Omental fat pad (tissue), 4 donors: ENCODE results near the gene EXOC6B. TPM values are rescaled to one million over a fixed set of nuclear protein-coding genes. Genes with fewer than 3 reads are reported as not detected.

ENCODE experiments used
- ATAC-seq: fragments of 150-250 bp; one replicate; pipeline ENCODE4 v1.9.1; 2016; ENCODE audit warnings: mild to moderate bottlenecking, moderate library complexity; ENCODE audit not compliant: low FRiP score
- DNase-seq: peaks from one replicate; pipeline ENCODE4 v3.0.0-alpha.2; 2019; ENCODE audit warnings: low spot score
- CTCF ChIP-seq, 3 donors: fragments of 450-650 bp; IDR thresholded peaks; one replicate each; pipeline ENCODE4 v1.5.1; 2016 to 2017; ENCODE audit warnings: antibody characterized with exemption in 3 of 3, mild to moderate bottlenecking in 3 of 3, moderate library complexity in 2 of 3
- total RNA-seq, 4 donors: library from RNA; depleted of rRNA; stranded (reverse); fragments of >200 nt; gene quantifications; one replicate each; pipeline ENCODE4 v1.1.0, GENCODE V29; 2016

EXOC6B gene
- total RNA-seq, 4 donors from 2014 or later: 25.6 to 38.3 (median 30.1) TPM

GRCh38 chr2:72454189-72454588 is 371.6 kb downstream of the EXOC6B start:
- no peak for TF ChIP-seq CTCF (IDR thresholded peaks at IDR 0.05)
- ATAC-seq: no peak
- DNase-seq: no peak

- no peak for ATAC-seq
- no peak for TF ChIP-seq CTCF (IDR thresholded peaks at IDR 0.05)
- DNase-seq: no peak
These were observed 383.6 kb downstream of the EXOC6B start for GRCh38 chr2:72442270-72442669.

GRCh38 chr2:72439892-72440291 is 385.9 kb downstream of the EXOC6B start:
- no peak for DNase-seq
- ATAC-seq: no peak
- no peak for TF ChIP-seq CTCF (IDR thresholded peaks at IDR 0.05)

GRCh38 chr2:72438364-72438763 is 387.5 kb downstream of the EXOC6B start:
- ATAC-seq: no peak
- TF ChIP-seq CTCF (IDR thresholded peaks at IDR 0.05): no peak
- no peak for DNase-seq

GRCh38 chr2:72431737-72432136 is 394.1 kb downstream of the EXOC6B start:
- ATAC-seq (no peak), DNase-seq (no peak)
- TF ChIP-seq CTCF (IDR thresholded peaks at IDR 0.05): no peak

DNA sequence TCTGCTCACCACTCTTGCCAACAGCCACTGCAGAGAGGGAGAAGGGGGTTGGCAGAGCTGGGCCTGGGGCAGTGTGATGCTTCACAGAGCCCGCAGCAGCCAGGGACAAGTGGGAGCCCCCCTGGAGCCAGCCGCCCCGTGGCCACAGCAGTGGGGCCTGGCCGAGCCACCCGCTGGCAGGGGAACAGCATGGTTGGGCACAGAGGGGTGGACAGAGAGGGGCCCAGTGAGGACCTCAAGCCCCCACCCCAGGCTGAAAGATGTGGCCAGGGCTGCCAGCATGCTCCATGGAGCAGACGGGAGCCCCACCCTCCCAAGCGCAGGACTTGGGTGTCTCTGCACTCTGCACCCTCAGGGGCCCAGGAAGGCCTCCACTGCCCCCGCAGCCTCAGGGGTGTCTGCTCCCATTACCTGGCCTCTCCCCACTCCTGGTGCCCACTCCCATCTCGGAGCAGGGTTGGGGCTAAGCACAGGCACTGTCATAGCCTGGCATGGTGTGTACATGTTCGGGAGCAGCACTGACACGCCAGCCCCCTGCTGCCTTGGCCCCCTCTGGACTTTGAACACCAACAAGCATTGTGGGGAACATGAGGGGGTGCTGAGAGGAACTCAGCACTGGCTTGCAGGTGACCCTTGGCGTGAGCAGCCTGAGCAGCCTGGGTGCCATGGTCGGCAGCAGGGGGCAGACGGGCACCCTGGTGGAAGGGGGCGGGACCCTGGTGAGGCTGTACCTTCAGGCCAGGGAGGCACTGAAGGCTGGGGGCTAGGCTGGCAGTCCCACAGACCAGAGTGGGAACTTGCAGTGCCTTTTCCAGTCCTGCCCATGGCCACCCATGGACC is 398.6 kb downstream of the EXOC6B start:
- TF ChIP-seq CTCF (IDR thresholded peaks at IDR 0.05): no peak
- no peak for DNase-seq
- peak; percentile 23 for ATAC-seq

DNA sequence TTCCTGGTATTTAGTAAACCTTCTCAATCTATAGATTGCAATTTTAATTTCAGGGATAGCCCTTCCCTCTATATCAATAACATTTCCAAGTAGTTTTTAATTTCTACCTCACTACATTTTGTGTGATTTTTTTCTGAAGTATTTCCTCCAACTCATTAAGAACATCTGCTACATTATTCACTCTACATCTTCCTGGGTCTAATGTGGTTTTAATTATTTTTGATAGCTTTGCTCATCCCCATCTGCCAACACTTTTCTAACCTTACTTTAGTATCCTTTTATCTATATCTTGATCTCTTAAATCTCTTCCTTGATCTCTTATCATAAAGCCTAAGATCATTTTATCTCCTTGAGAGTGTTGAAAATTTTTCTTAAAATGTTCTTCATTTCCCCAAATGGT is 399.8 kb downstream of the EXOC6B start:
- DNase-seq (no peak), ATAC-seq (no peak)
- no peak for TF ChIP-seq CTCF (IDR thresholded peaks at IDR 0.05)
